Calu3 (cell line): Measurements from ENCODE around the gene LRRIQ4. TPM values are rescaled to one million over a fixed set of nuclear protein-coding genes. Genes with fewer than 3 reads are reported as not detected.

Experiments
- BruUV-seq: library from RNA; stranded (reverse); fragments of 400-500 nt; replicated peaks from 2 replicates; lab custom pipeline; 2021; lab: Mats Ljungman, UMichigan
- CTCF ChIA-PET: fragments of 300-600 bp; sonication (Branson Sonifier 250); formaldehyde crosslinking; loops from one replicate; lab custom pipeline; 2022; ENCODE audit warnings: antibody characterized with exemption; lab: Charles Lee
- DNase-seq: peaks from one replicate; pipeline ENCODE4 v3.0.0; 2022
- H3K27ac Mint-ChIP-seq: one replicate; pipeline ENCODE4 v1.8.0; 2022; ENCODE audit warnings: mixed read lengths; ENCODE audit not compliant: unreplicated experiment
- H3K27me3 Mint-ChIP-seq: one replicate; pipeline ENCODE4 v1.8.0; 2022; ENCODE audit warnings: mixed read lengths; ENCODE audit not compliant: unreplicated experiment
- H3K36me3 Mint-ChIP-seq: one replicate; pipeline ENCODE4 v1.8.0; 2022; ENCODE audit warnings: mild to moderate bottlenecking, moderate library complexity, mixed read lengths; ENCODE audit not compliant: insufficient read depth, unreplicated experiment
- H3K4me1 Mint-ChIP-seq: one replicate; pipeline ENCODE4 v1.8.0; 2022; ENCODE audit warnings: mild to moderate bottlenecking, low read depth, mixed read lengths; ENCODE audit not compliant: unreplicated experiment
- H3K4me3 Mint-ChIP-seq: one replicate; pipeline ENCODE4 v1.8.0; 2022; ENCODE audit warnings: mild to moderate bottlenecking, low read depth, moderate library complexity, mixed read lengths; ENCODE audit not compliant: unreplicated experiment
- H3K9me3 Mint-ChIP-seq: one replicate; pipeline ENCODE4 v1.8.0; 2022; ENCODE audit warnings: low read depth, mixed read lengths; ENCODE audit not compliant: unreplicated experiment
- CTCF ChIP-seq: fragments of 200-600 bp; IDR thresholded peaks from one replicate; pipeline ENCODE4 v1.8.0; 2022; ENCODE audit warnings: antibody characterized with exemption; ENCODE audit not compliant: unreplicated experiment
- intact Hi-C: fragments of 100-400 bp; cut with micrococcal nuclease; formaldehyde crosslinking; loops from one replicate; pipeline ENCODE4 v1.10.0; 2022; ENCODE audit not compliant: unreplicated experiment
- total RNA-seq: library from RNA; stranded (reverse); gene quantifications from 2 replicates; pipeline ENCODE4 v1.2.3, GENCODE V29; 2022

Gene LRRIQ4
- total RNA-seq, 1 experiment from 2014 or later = not detected

DNA sequence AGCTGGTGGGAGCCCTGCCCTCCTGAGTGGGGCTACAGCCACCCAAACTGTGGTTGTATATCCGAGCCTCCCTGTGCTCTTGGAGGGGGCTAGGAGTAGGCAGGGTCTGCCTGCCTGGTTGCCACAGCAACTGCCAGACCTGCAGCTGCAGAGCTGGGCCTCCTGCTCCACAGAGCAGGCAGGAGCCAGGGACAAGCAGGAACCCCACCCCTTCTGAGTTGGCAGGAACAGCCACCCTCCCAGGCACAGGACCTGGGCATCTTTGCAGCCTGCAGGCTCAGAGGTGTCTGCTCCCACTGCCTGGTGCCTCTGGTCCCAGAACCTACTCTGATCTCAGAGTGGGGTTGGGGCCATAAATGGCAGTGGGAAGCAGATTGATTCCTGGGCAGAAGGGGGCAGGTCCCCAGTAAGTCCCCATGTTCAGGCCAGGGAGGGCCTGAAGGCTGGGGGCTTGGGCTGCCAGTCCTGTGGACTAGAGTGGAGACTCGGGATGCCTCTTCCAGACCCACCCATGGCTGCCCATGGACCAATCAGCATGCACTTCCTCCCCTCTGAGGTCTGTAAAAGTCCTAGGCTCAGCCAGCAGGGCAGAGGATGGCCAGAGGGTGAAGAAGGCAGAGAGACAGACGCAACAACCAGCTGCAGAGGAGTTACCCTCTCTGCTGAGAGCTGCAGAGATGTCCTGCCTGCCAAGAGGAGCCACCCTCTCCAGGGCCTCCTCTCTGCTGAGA, 67.3 kb downstream of the LRRIQ4 start:
- H3K36me3 Mint-ChIP-seq = no peaks in the 10 kb centered on the region
- no peaks in the 10 kb centered on the region for H3K27me3 Mint-ChIP-seq
- no peak for DNase-seq
- CTCF ChIA-PET = interaction anchor here (0.5 to 0.6 kb wide), 2 partner anchors 146 to 170 kb away, joined by 4 read pairs; no protein-coding TSS in a partner anchor
- no peak overlapping the region for H3K4me3 Mint-ChIP-seq
- intact Hi-C loops = no loop called here
- TF ChIP-seq CTCF = no peak
- no peak overlapping the region for H3K27ac Mint-ChIP-seq
- H3K9me3 Mint-ChIP-seq = peaks cover 3% of the 10 kb centered on the region
- H3K4me1 Mint-ChIP-seq = peaks cover 18% of the 10 kb centered on the region
- BruUV-seq = no TSS peak

DNA sequence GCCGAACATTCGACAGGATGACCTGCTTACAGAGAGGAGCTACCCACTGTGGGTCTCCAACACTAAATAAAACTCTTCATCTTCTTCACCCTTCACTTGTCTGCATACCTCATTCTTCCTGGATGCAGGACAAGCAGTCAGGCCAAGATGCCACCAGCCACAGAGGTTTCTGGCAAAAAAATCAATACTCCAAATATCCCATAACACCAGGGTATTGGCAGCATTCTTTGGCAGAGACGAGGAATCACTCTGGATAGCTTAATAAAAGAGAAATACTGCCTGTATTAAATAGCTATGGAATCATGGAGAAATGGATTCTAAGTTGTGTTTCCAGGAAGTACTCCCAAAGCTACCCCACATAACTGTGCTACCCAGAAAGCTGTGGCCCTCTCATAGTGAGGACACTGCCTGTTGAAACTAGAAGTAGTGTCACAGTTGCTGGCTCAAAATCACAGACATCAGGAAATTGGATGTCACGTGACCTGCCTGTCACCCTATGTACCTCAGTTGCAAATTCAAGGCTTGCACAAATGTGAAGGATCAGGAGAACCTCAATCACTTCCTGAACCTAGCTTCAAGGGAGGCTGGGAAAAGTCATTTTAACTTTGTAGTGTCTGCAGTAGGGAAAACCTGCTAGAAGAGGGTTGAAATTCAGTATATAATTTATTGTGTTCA, 68.0 kb downstream of the LRRIQ4 start:
- Mint-ChIP-seq H3K4me1 (peaks cover 18% of the 10 kb centered on the region), H3K4me3 (no peak overlapping the region), H3K36me3 (no peaks in the 10 kb centered on the region), H3K27me3 (no peaks in the 10 kb centered on the region), H3K27ac (no peak overlapping the region), H3K9me3 (no peaks in the 10 kb centered on the region)
- intact Hi-C loops = no loop called here
- no peak for TF ChIP-seq CTCF
- CTCF ChIA-PET = interaction anchor here (0.5 to 0.6 kb wide), 3 partner anchors 9 to 169 kb away, joined by 3 to 4 read pairs (median 4); no protein-coding TSS in a partner anchor
- no TSS peak for BruUV-seq
- no peak for DNase-seq

DNA sequence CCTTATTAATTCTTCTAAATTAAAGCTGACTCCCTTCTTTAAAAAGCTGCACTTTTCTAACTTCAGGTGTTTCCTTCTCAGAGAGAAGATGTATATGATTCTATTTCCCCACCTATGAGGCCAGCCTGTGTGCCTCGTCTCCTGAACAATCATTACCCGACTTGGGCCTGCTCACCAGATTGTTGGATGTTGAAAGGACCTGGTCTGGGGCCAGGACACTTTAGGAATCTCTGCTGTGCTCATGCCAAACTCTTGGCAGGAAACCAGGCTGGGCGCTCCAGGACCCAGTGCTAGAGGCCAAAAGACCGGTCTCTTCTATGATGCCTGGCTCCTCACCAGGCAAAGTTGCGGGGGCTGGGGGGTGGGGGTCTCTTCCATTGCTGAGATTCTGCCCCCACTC, 74.0 kb downstream of the LRRIQ4 start:
- Mint-ChIP-seq H3K4me1 (peaks cover 16% of the 10 kb centered on the region), H3K9me3 (no peaks in the 10 kb centered on the region), H3K27ac (no peak overlapping the region), H3K27me3 (no peaks in the 10 kb centered on the region), H3K36me3 (no peaks in the 10 kb centered on the region), H3K4me3 (no peak overlapping the region)
- BruUV-seq = no TSS peak
- intact Hi-C loops = no loop called here
- TF ChIP-seq CTCF = no peak
- CTCF ChIA-PET = no interaction called here
- no peak for DNase-seq

Other genes with a start within 250 kb of the LRRIQ4 start
- 137 and 139 TPM in 2 replicates for gene MECOM, start 149.2 kb upstream of the LRRIQ4 start, total RNA-seq
- 4.7 and 11.0 TPM in 2 replicates for gene TERC, start 47.8 kb upstream of the LRRIQ4 start, total RNA-seq
- 2.2 and 2.5 TPM in 2 replicates for gene ACTRT3, start 43.3 kb upstream of the LRRIQ4 start, total RNA-seq
- 19.9 and 22.9 TPM in 2 replicates for gene MYNN, start 39.5 kb upstream of the LRRIQ4 start, total RNA-seq
- gene LRRC34, start within 50 bp of the LRRIQ4 start, total RNA-seq = not detected in 2 replicates
- 2.8 and 3.3 TPM in 2 replicates for gene LRRC31, start 57.1 kb downstream of the LRRIQ4 start, total RNA-seq
- gene SAMD7, start 98.7 kb downstream of the LRRIQ4 start, total RNA-seq = not detected in 2 replicates
- 143 and 148 TPM in 2 replicates for gene SEC62, start 153.9 kb downstream of the LRRIQ4 start, total RNA-seq
- gene GPR160, start 225.1 kb downstream of the LRRIQ4 start, total RNA-seq = 48.6 and 53.8 TPM in 2 replicates